ENCODE results near the gene CCT3.

DNA sequence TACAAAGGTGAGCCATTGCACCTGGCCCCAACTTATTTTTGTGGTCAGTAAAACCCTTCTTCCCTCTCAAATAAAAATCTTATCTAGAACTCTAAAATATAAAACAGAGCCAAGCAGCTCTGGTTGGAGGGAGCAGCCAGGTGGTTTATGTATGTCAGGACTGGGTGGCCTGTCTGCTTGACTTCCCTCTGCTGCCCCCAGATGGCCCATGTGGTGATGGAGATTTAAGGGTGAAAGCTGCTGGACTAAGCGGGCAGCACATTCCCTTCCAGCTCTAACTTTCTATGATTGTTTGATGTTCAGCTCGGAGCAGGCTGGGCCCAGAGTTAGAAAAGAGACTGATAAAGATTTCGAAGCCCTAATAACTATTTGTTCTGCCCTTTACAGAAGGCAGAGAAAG, 78.3 kb downstream of the CCT3 start:
- TF ChIP-seq POLR2A (IDR thresholded peaks at IDR 0.05; ENCODE audit: low read depth, low read length) (no peak), TAF1 (IDR thresholded peaks at IDR 0.05; ENCODE audit: low read depth, low read length) (no peak)

All from GM12891 (cell line).